GM18508 (cell line): ENCODE data around the gene FAM234A.

Experiments used
- ATAC-seq: cut with Tn5 transposase; IDR thresholded peaks from one replicate; pipeline ENCODE4 v1.9.1; 2021; ENCODE audit warnings: moderate number of reproducible peaks; ENCODE audit not compliant: insufficient read depth, unreplicated experiment

The FAM234A gene

GRCh38 chr16:278863-279366 is 44.3 kb downstream of the FAM234A start:
- no peak for ATAC-seq

DNA sequence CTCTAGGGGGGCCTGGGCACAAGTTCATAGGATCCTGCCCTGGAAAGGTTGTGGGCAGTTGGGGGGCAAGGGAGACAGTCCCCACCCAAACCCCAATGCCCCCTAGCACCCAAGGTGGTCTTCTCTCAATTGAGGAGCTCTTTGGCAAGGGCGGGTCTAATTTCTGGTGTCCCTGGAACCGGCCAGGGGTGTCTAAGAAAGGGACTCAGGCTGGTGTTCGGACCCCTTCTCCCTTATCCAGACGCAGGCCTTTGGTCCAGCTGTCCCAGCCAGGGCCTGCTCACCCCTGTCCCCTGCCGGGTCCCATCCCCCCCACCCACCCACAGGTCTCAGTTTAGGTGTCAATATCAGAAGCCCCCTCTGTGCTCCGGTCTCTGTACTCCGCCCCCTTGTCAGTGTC is 44.9 kb downstream of the FAM234A start:
- no peak for ATAC-seq

DNA sequence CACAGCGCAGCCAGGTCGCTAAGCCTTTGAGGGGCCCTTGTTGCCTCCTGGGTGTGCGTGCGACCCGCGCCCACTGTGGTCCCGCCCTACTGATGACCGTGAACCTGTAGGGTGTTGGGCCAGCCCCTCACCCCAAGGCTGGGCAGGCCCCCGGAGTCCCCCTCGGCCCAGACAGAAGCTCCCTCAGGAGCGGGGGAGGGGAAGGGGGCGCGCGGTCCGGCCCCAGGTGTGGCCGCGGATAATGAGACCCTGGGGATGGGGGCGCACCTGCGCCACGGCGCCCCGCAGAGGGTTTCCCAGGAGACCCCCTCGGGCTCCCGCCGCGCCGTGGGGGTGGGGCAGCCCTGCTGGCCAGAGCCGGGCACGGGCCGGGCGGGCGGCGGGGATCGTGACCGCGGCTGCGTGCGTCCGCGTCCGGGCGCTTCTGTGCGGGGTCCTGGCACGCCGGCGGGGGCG is 45.4 kb downstream of the FAM234A start:
- ATAC-seq = no peak

DNA sequence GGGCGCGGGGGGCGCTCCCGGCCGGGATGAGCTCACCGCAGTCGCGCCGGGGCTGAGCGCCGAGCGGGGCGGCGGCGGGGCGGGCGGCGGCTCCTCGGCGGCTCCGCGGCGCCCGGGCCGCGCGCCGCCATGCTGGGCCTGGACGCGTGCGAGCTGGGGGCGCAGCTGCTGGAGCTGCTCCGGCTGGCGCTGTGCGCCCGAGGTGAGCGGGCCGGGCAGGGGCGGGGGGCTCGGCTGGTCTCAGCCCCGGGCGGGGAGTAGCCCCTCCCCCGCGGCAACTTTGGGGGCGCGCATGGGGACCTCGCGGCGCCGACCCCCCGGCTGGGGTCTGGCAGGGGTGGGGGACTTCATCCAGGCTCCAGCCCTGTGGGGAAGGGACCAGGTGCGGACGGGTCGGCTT is 45.9 kb downstream of the FAM234A start, which contains the start of gene ARHGDIG:
Gene ARHGDIG (plus strand): TSS at position 40 of the 400 bp plus-strand sequence. CDS start 90 bp downstream, at position 130.
- no peak for ATAC-seq

- ATAC-seq = no peak
Observed at GRCh38 chr16:280991-281659, 46.5 kb downstream of the FAM234A start.

- ATAC-seq = no peak
Observed at GRCh38 chr16:281660-282255, 47.1 kb downstream of the FAM234A start.

GRCh38 chr16:282491-282890 is 47.9 kb downstream of the FAM234A start:
- no peak for ATAC-seq

GRCh38 chr16:283033-283805 is 48.6 kb downstream of the FAM234A start, which contains the start of gene PDIA2:
PDIA2 (plus strand) TSS chr16:283164; CDS start chr16:283170, 6 bp downstream.
- ATAC-seq = no peak

GRCh38 chr16:284204-285120 is 49.8 kb downstream of the FAM234A start:
- ATAC-seq = no peak

DNA sequence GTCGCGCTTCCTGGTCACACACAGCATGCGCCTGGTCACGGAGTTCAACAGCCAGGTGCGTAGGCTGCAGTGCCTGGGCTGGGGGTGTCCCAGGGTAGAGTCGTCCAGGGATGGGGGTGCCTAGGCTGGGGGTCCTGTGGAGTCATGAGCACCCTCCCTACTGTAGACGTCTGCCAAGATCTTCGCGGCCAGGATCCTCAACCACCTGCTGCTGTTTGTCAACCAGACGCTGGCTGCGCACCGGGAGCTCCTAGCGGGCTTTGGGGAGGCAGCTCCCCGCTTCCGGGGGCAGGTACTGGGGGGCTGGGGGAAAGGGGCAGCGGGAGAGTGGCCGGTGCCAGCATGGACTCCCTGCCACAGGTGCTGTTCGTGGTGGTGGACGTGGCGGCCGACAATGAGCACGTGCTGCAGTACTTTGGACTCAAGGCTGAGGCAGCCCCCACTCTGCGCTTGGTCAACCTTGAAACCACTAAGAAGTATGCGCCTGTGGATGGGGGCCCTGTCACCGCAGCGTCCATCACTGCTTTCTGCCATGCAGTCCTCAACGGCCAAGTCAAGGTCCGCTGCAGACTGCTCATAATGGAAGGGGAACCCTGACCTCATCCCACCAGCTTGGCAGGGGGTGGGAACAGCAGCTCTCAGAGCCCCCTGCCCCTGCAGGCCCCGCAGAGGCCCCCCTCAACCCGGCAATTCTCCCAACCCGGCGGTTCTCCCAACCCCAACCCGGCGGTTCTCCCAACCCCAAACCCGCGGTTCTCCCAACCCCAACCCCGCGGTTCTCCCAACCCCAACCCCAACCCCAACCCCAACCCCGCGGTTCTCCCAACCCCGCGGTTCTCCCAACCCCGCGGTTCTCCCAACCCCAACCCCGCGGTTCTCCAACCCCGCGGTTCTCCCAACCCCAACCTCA is 50.8 kb downstream of the FAM234A start:
- ATAC-seq = no peak

DNA sequence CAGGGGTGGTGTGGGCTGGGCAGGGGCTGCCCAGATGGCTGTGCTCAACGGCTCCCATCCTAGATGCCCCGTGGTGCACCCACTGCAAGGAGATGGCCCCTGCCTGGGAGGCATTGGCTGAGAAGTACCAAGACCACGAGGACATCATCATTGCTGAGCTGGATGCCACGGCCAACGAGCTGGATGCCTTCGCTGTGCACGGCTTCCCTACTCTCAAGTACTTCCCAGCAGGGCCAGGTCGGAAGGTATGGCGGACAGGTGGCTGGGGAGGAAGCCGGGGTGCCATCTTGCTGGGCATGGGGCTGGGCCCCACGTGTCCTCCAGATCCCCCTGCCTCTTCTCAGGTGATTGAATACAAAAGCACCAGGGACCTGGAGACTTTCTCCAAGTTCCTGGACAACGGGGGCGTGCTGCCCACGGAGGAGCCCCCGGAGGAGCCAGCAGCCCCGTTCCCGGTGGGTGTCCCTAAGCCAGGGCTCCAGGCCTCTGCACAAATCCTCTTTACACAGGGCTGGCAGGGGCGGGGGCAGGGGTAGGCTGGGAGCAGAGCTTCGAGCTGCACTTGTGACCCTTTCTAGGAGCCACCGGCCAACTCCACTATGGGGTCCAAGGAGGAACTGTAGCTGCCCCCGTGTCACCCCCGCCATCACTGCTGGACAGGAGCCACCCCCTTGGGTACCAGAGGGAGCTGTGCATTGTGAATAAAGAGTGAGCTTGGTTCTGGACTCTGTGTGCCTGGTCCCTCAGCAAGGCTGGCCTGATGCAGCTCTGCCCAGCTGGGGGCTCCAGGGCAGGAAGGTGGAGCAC is 52.1 kb downstream of the FAM234A start:
- no peak for ATAC-seq

GRCh38 chr16:287298-287811 is 52.7 kb downstream of the FAM234A start:
- no peak for ATAC-seq

DNA sequence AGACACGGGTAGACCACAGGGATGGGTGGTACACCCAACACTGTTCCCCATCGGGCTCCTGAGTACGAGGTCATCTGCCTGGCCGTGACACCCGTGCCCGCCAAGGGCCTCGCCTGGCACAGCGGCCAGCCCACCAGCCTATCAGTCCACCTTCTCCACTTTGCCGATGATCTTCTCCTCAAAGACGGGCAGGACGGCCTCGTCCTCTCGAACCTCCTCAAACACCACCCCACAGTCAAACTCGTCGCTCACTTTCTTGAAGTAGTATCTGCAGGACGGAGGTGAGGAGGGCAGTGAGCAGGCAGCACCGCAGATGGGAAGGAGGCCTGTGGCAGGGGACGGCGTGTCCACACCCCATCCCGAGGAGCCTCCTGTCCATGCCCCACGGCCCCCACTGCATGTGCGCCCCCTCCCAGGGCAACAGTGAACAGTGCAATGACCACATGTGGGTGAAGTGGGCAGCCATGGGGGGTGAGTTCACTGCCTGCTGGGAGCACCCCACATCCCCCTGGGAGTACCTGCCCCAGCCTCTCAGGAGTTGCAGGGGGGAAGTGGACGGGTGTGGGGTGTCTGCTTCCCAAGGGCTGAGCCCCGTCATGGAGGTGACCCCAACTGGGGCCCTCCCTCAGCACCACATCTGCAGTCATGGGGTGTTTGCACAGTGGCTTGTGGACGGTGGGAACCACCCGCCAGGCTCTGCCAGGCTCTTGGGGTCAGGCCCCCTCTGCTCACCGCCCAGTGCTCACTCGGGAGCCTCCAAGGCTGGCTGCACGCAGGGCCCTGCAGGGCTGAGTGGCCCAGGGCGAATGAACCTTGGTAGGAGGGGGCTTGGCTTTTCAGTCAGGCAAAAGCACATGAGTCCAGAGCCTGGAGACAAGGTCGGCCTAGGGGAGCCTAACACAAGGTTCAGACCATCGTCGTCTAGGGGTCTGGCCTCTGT is 53.6 kb downstream of the FAM234A start:
- ATAC-seq = no peak

GRCh38 chr16:289395-289997 is 54.9 kb downstream of the FAM234A start:
- no peak for ATAC-seq

- ATAC-seq = no peak
Observed at GRCh38 chr16:290015-290680, 55.5 kb downstream of the FAM234A start.
